ENCODE measurements around the gene DRC7. TPM values are rescaled to one million over a fixed set of nuclear protein-coding genes. Genes with fewer than 3 reads are reported as not detected.
A peak's percentile ranks its signal among the peaks of the same experiment; 100 is the strongest.

DRC7 gene
- total RNA-seq, 1 donor from 2014 or later, result not detected

GRCh38 chr16:57714047-57714446, 19.4 kb downstream of the DRC7 start:
- H3K27me3 Mint-ChIP-seq (ENCODE audit: low read depth), result peaks cover 50% of the 10 kb centered on the region
- no peaks in the 10 kb centered on the region for H3K9me3 Mint-ChIP-seq (ENCODE audit: low read depth)
- no peaks in the 10 kb centered on the region for H3K4me1 Mint-ChIP-seq (ENCODE audit: low read depth)
- H3K36me3 Mint-ChIP-seq (ENCODE audit: low read depth), result no peaks in the 10 kb centered on the region
- no peak for DNase-seq (ENCODE audit: low spot score)
- H3K27ac Mint-ChIP-seq (ENCODE audit: unreplicated experiment), result no peak overlapping the region
- TF ChIP-seq CTCF (IDR thresholded peaks at IDR 0.05), result no peak
- no peak overlapping the region for H3K4me3 Mint-ChIP-seq (ENCODE audit: unreplicated experiment)

- no peaks in the 10 kb centered on the region for H3K36me3 Mint-ChIP-seq (ENCODE audit: low read depth)
- no peak overlapping the region for H3K27ac Mint-ChIP-seq (ENCODE audit: unreplicated experiment)
- H3K27me3 Mint-ChIP-seq (ENCODE audit: low read depth), result peaks cover 13% of the 10 kb centered on the region
- no peaks in the 10 kb centered on the region for H3K9me3 Mint-ChIP-seq (ENCODE audit: low read depth)
- peak; percentile 78 for TF ChIP-seq CTCF (IDR thresholded peaks at IDR 0.05)
- H3K4me3 Mint-ChIP-seq (ENCODE audit: unreplicated experiment), result no peak overlapping the region
- H3K4me1 Mint-ChIP-seq (ENCODE audit: low read depth), result no peaks in the 10 kb centered on the region
- DNase-seq (ENCODE audit: low spot score), result peak; percentile 57
These were observed 25.6 kb downstream of the DRC7 start for GRCh38 chr16:57720142-57720575.

GRCh38 chr16:57721356-57722209, 27.0 kb downstream of the DRC7 start:
- DNase-seq (ENCODE audit: low spot score), result peak; percentile 75
- no peaks in the 10 kb centered on the region for H3K36me3 Mint-ChIP-seq (ENCODE audit: low read depth)
- H3K4me1 Mint-ChIP-seq (ENCODE audit: low read depth), result no peaks in the 10 kb centered on the region
- peaks cover 2% of the 10 kb centered on the region for H3K27me3 Mint-ChIP-seq (ENCODE audit: low read depth)
- H3K27ac Mint-ChIP-seq (ENCODE audit: unreplicated experiment), result no peak overlapping the region
- no peaks in the 10 kb centered on the region for H3K9me3 Mint-ChIP-seq (ENCODE audit: low read depth)
- TF ChIP-seq CTCF (IDR thresholded peaks at IDR 0.05), result no peak
- H3K4me3 Mint-ChIP-seq (ENCODE audit: unreplicated experiment), result no peak overlapping the region

GRCh38 chr16:57722210-57722499, 27.5 kb downstream of the DRC7 start:
- Mint-ChIP-seq H3K27me3 (ENCODE audit: low read depth) (no peaks in the 10 kb centered on the region), H3K4me3 (ENCODE audit: unreplicated experiment) (no peak overlapping the region), H3K27ac (ENCODE audit: unreplicated experiment) (no peak overlapping the region), H3K36me3 (ENCODE audit: low read depth) (no peaks in the 10 kb centered on the region), H3K9me3 (ENCODE audit: low read depth) (no peaks in the 10 kb centered on the region), H3K4me1 (ENCODE audit: low read depth) (no peaks in the 10 kb centered on the region)
- no peak for DNase-seq (ENCODE audit: low spot score)
- no peak for TF ChIP-seq CTCF (IDR thresholded peaks at IDR 0.05)

GRCh38 chr16:57722651-57723050, 28.0 kb downstream of the DRC7 start:
- H3K9me3 Mint-ChIP-seq (ENCODE audit: low read depth), result no peaks in the 10 kb centered on the region
- no peak for TF ChIP-seq CTCF (IDR thresholded peaks at IDR 0.05)

More at GRCh38 chr16:57722651-57723050, 28.0 kb downstream of the DRC7 start:
- DNase-seq (ENCODE audit: low spot score), result peak; percentile 67
- Mint-ChIP-seq H3K4me3 (ENCODE audit: unreplicated experiment) (no peak overlapping the region), H3K36me3 (ENCODE audit: low read depth) (no peaks in the 10 kb centered on the region), H3K4me1 (ENCODE audit: low read depth) (no peaks in the 10 kb centered on the region), H3K27ac (ENCODE audit: unreplicated experiment) (no peak overlapping the region), H3K27me3 (ENCODE audit: low read depth) (no peaks in the 10 kb centered on the region)

Data from chondrocyte (in vitro differentiated cells).